OCI-LY3 (cell line): ENCODE data around the gene PSMA5.
A peak's percentile ranks its signal among the peaks of the same experiment; 100 is the strongest.

Experiments
- H2AFZ ChIP-seq: fragments of 200-600, 300-600 bp; shearing (Covaris generic); 2 replicates; pipeline ENCODE4 v1.6.0; 2014; ENCODE audit warnings: antibody characterized with exemption, low read depth, low read length
- H3K27ac ChIP-seq: fragments of 200-600, 300-600 bp; sonication (generic); 2 replicates; pipeline ENCODE4 v1.5.1; 2014; ENCODE audit warnings: mild to moderate bottlenecking, low read length, moderate library complexity, mixed read lengths
- H3K27me3 ChIP-seq: fragments of 200-600, 300-600 bp; sonication (generic); 2 replicates; pipeline ENCODE4 v1.6.1; 2014; ENCODE audit warnings: low read depth, low read length, mixed read lengths
- H3K36me3 ChIP-seq: fragments of 200-600, 300-600 bp; sonication (generic); replicated peaks from 2 replicates; pipeline ENCODE3; 2014; ENCODE audit warnings: low read depth, low read length, mixed read lengths
- H3K4me1 ChIP-seq: fragments of 300-600, 200-600 bp; sonication (generic); 2 replicates; pipeline ENCODE4 v1.6.1; 2014; ENCODE audit warnings: low read length, mixed read lengths
- H3K4me2 ChIP-seq: fragments of 200-600, 300-600 bp; sonication (generic); 2 replicates; pipeline ENCODE4 v1.6.1; 2014; ENCODE audit warnings: low read length, mixed read lengths
- H3K4me3 ChIP-seq: fragments of 300-600, 200-600 bp; sonication (generic); 2 replicates; pipeline ENCODE4 v1.5.1; 2014; ENCODE audit warnings: antibody characterized with exemption, mild to moderate bottlenecking, low read length, moderate library complexity
- H3K79me2 ChIP-seq: fragments of 300-600, 200-600 bp; shearing (Covaris generic); 2 replicates; pipeline ENCODE4 v1.6.1; 2014; ENCODE audit warnings: mild to moderate bottlenecking, low read length, mixed read lengths
- H3K9ac ChIP-seq: fragments of 300-600, 200-600 bp; shearing (Covaris generic); 2 replicates; pipeline ENCODE4 v1.6.0; 2014; ENCODE audit warnings: mild to moderate bottlenecking, low read length, moderate library complexity
- H3K9me3 ChIP-seq: fragments of 200-600, 300-600 bp; shearing (Covaris generic); 2 replicates; pipeline ENCODE4 v1.6.1; 2014; ENCODE audit warnings: low read length, mixed read lengths; ENCODE audit not compliant: insufficient read depth
- H4K20me1 ChIP-seq: fragments of 200-600, 300-600 bp; sonication (generic); 2 replicates; pipeline ENCODE4 v1.6.1; 2016; ENCODE audit warnings: low read length, mixed read lengths; ENCODE audit not compliant: insufficient read depth
- EZH2phosphoT487 ChIP-seq: fragments of 200-600 bp; shearing (Covaris generic); IDR thresholded peaks from 2 replicates; pipeline ENCODE4 v1.6.1; 2018; ENCODE audit warnings: antibody characterized with exemption, mixed run types, low read depth
- TF ChIP-seq, protein P1 (sequence below): fragments of 200-600, 300-600 bp; sonication (generic); IDR thresholded peaks from 2 replicates; pipeline ENCODE4 v1.5.1; 2014; ENCODE audit warnings: antibody characterized with exemption, low read length, low read depth

PSMA5 gene

GRCh38 chr1:109397581-109398342 lies 28.5 kb downstream of the PSMA5 start, which contains the start of gene SORT1:
SORT1 (minus strand) TSS chr1:109397918; CDS start chr1:109397892, 26 bp downstream.
- Histone ChIP-seq H3K79me2 (no peaks in the 10 kb centered on the region), H3K27me3 (peaks cover 35% of the 10 kb centered on the region), H3K9me3 (no peaks in the 10 kb centered on the region), H3K9ac (no peak within 1 kb of the TSS), H3K4me2 (peak within 1 kb of the TSS; percentile 73), H3K4me1 (peaks cover 14% of the 10 kb centered on the region), H2AFZ (no peak within 1 kb of the TSS), H3K36me3 (peaks cover 4% of the 10 kb centered on the region), H3K4me3 (peak within 1 kb of the TSS; percentile 66), H3K27ac (no peak within 1 kb of the TSS), H4K20me1 (peaks cover 5% of the 10 kb centered on the region; the same call in 1 of the 2 replicates)
- TF ChIP-seq EZH2phosphoT487 = no peak
- TF ChIP-seq, protein P1, sequence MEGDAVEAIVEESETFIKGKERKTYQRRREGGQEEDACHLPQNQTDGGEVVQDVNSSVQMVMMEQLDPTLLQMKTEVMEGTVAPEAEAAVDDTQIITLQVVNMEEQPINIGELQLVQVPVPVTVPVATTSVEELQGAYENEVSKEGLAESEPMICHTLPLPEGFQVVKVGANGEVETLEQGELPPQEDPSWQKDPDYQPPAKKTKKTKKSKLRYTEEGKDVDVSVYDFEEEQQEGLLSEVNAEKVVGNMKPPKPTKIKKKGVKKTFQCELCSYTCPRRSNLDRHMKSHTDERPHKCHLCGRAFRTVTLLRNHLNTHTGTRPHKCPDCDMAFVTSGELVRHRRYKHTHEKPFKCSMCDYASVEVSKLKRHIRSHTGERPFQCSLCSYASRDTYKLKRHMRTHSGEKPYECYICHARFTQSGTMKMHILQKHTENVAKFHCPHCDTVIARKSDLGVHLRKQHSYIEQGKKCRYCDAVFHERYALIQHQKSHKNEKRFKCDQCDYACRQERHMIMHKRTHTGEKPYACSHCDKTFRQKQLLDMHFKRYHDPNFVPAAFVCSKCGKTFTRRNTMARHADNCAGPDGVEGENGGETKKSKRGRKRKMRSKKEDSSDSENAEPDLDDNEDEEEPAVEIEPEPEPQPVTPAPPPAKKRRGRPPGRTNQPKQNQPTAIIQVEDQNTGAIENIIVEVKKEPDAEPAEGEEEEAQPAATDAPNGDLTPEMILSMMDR = no peak

DNA sequence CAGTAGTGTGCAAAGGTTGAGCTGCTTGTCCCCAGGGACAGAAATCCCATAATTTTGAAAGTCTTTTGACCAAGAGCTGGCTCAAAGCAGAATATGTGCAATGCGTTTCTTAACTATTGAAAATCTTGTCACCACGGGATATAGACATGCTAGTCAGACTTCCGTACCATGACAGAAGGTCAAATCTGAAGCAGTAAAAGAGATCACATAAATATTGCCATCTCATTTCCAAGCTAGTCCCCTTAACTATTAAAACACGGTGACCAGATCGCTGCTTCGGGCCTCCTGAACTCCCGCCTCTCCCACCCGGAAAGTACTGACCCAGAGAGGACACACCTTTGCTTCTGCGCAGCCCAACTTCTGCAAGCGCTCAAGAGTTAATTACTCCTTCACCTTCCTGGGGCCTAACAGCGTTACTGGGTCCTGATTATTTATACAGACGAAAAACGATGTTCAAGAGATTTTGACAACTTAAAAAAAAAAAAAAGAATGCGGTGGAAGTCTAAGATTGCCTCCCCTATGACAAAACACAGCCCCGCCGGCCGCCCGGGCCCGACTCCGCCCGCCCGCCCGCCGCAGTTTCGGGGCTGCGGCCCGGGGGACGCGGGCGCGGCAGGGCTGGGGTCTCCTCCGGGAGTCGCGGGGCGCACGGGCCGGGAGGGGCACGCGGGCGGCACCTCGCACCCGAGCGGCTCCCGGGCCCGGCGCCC lies 29.2 kb downstream of the PSMA5 start:
- Histone ChIP-seq H3K4me2 (peak overlapping the region; percentile 73), H4K20me1 (peaks cover 5% of the 10 kb centered on the region; the same call in 1 of the 2 replicates), H3K36me3 (peaks cover 4% of the 10 kb centered on the region), H2AFZ (no peak overlapping the region), H3K79me2 (no peaks in the 10 kb centered on the region), H3K9ac (no peak overlapping the region), H3K4me1 (peaks cover 22% of the 10 kb centered on the region), H3K27me3 (peaks cover 35% of the 10 kb centered on the region), H3K9me3 (no peaks in the 10 kb centered on the region), H3K27ac (no peak overlapping the region), H3K4me3 (peak overlapping the region; percentile 66)
- TF ChIP-seq EZH2phosphoT487 = peak; percentile 36; the same call in 1 of the 2 replicates
- TF ChIP-seq, protein P1 = no peak

GRCh38 chr1:109396513-109396839 lies 29.8 kb downstream of the PSMA5 start:
- TF ChIP-seq, protein P1 = no peak
- no peak for TF ChIP-seq EZH2phosphoT487
- Histone ChIP-seq H3K9me3 (no peaks in the 10 kb centered on the region), H2AFZ (no peak overlapping the region), H3K4me3 (peak overlapping the region; percentile 66; the same call in 1 of the 2 replicates), H3K36me3 (no peaks in the 10 kb centered on the region), H3K27me3 (peaks cover 35% of the 10 kb centered on the region), H3K4me2 (peak overlapping the region; percentile 73), H4K20me1 (peaks cover 5% of the 10 kb centered on the region; the same call in 1 of the 2 replicates), H3K9ac (no peak overlapping the region), H3K27ac (no peak overlapping the region), H3K79me2 (no peaks in the 10 kb centered on the region), H3K4me1 (peaks cover 27% of the 10 kb centered on the region)
